Measurements from ENCODE around the gene GLUD1.
"Not testable (repeated sequence)": the region's sequence is repeated elsewhere in the genome, so short reads cannot be mapped to it uniquely, and the experiment has no call there.

DNA sequence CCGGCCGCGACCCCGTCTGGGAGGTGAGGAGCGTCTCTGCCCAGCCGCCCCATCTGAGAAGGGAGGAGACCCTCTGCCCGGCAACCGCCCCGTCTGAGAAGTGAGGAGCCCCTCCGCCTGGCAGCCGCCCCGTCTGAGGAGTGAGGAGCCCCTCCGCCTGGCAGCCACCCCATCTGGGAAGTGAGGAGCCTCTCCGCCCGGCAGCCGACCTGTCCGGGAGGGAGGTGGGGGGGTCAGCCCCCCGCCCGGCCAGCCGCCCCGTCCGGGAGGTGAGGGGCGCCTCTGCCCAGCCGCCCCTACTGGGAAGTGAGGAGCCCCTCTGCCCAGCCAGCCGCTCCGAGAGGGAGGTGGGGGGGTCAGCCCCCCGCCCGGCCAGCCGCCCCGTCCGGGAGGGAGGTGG is 14.0 kb downstream of the GLUD1 start:
- not testable (repeated sequence) for TF ChIP-seq POLR2A (IDR thresholded peaks at IDR 0.05)
- TF ChIP-seq, protein P1, sequence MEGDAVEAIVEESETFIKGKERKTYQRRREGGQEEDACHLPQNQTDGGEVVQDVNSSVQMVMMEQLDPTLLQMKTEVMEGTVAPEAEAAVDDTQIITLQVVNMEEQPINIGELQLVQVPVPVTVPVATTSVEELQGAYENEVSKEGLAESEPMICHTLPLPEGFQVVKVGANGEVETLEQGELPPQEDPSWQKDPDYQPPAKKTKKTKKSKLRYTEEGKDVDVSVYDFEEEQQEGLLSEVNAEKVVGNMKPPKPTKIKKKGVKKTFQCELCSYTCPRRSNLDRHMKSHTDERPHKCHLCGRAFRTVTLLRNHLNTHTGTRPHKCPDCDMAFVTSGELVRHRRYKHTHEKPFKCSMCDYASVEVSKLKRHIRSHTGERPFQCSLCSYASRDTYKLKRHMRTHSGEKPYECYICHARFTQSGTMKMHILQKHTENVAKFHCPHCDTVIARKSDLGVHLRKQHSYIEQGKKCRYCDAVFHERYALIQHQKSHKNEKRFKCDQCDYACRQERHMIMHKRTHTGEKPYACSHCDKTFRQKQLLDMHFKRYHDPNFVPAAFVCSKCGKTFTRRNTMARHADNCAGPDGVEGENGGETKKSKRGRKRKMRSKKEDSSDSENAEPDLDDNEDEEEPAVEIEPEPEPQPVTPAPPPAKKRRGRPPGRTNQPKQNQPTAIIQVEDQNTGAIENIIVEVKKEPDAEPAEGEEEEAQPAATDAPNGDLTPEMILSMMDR (IDR thresholded peaks at IDR 0.05): not testable (repeated sequence)
